Cerebellar cortex (tissue), 1 donor: ENCODE data around the gene BCO1.

Experiments
- DNase-seq: peaks from one replicate; pipeline ENCODE4 v3.0.0-alpha.2; 2015; ENCODE audit warnings: low spot score

The BCO1 gene

GRCh38 chr16:81232740-81233367 is 5.6 kb upstream of the BCO1 start:
- DNase-seq = no peak

GRCh38 chr16:81237282-81237681 is 1.2 kb upstream of the BCO1 start:
- DNase-seq = no peak

- DNase-seq = no peak
Observed at GRCh38 chr16:81237942-81238295, 570 bp upstream of the BCO1 start.

- DNase-seq = no peak
Observed at GRCh38 chr16:81239367-81240121, 1.1 kb downstream of the BCO1 start.

GRCh38 chr16:81241706-81242105 is 3.2 kb downstream of the BCO1 start:
- no peak for DNase-seq

- DNase-seq = no peak
Observed at GRCh38 chr16:81242977-81243618, 4.6 kb downstream of the BCO1 start.

GRCh38 chr16:81243942-81244341 is 5.5 kb downstream of the BCO1 start:
- no peak for DNase-seq

- no peak for DNase-seq
Observed at GRCh38 chr16:81251871-81252270, 13.4 kb downstream of the BCO1 start.

GRCh38 chr16:81253141-81253540 is 14.7 kb downstream of the BCO1 start:
- DNase-seq = no peak

GRCh38 chr16:81254922-81255526 is 16.5 kb downstream of the BCO1 start:
- no peak for DNase-seq

GRCh38 chr16:81259916-81260315 is 21.4 kb downstream of the BCO1 start:
- no peak for DNase-seq

GRCh38 chr16:81261049-81261648 is 22.7 kb downstream of the BCO1 start:
- no peak for DNase-seq

GRCh38 chr16:81263470-81264220 is 25.2 kb downstream of the BCO1 start:
- no peak for DNase-seq

- DNase-seq = no peak
Observed at GRCh38 chr16:81264386-81264785, 25.9 kb downstream of the BCO1 start.

GRCh38 chr16:81265052-81265451 is 26.6 kb downstream of the BCO1 start:
- no peak for DNase-seq

GRCh38 chr16:81265658-81266451 is 27.4 kb downstream of the BCO1 start:
- DNase-seq = no peak

- DNase-seq = no peak
Observed at GRCh38 chr16:81266680-81267095, 28.2 kb downstream of the BCO1 start.

- DNase-seq = no peak
Observed at GRCh38 chr16:81268509-81268908, 30.0 kb downstream of the BCO1 start.

- no peak for DNase-seq
Observed at GRCh38 chr16:81273223-81273950, 34.9 kb downstream of the BCO1 start.

GRCh38 chr16:81275064-81275532 is 36.6 kb downstream of the BCO1 start:
- DNase-seq = no peak
